K562 (cell line): ENCODE data around the gene FAM228A.

Source experiments
- CEBPB ChIP-seq: fragments of 450-650 bp; IDR thresholded peaks from 2 replicates; pipeline ENCODE4 v1.6.1; 2016; ENCODE audit warnings: missing genetic modification characterization, missing compliant biosample characterization
- CHD1 ChIP-seq: fragments of 200-600 bp; sonication (generic); IDR thresholded peaks from one replicate; pipeline ENCODE4 v1.6.1; 2012; ENCODE audit warnings: mild to moderate bottlenecking, moderate library complexity, low read length, inconsistent platforms
- CHD2 ChIP-seq: IDR thresholded peaks from 2 replicates; pipeline ENCODE4 v1.6.1; 2011; ENCODE audit warnings: low read depth, low read length
- CTCF ChIP-seq, 3 experiments: IDR thresholded peaks in 2 of 3; conservative IDR thresholded peaks in 1 of 3; 2 replicates each; pipeline ENCODE4 v1.5.1; 2011 to 2012; ENCODE audit warnings: low read length in 3 of 3, mild to moderate bottlenecking in 3 of 3, control low read depth in 2 of 3, improper control_type of control experiment in 1 of 3, inconsistent platforms in 1 of 3, low read depth in 1 of 3, mixed read lengths in 1 of 3, moderate library complexity in 1 of 3; ENCODE audit not compliant: insufficient read depth in 2 of 3
- HIVEP1 ChIP-seq: fragments of 250-450 bp; sonication (Bioruptor Pico); IDR thresholded peaks from 2 replicates; pipeline ENCODE4 v1.4.0; 2020; ENCODE audit warnings: mild to moderate bottlenecking
- JUND ChIP-seq, 2 experiments: IDR thresholded peaks; 2 replicates in 1 of 2; 3 replicates in 1 of 2; pipeline ENCODE4 v1.6.1; 2011; ENCODE audit warnings: borderline replicate concordance in 2 of 2, low read depth in 2 of 2, low read length in 2 of 2, improper control_type of control experiment in 1 of 2, missing biosample characterization in 1 of 2, missing genetic modification characterization in 1 of 2, missing genetic modification reagents in 1 of 2
- MYC ChIP-seq, 2 experiments: fragments of 250-450 bp in 1 of 2; sonication (Bioruptor Pico) in 1 of 2; IDR thresholded peaks; 2 replicates each; pipeline versions ENCODE4 v1.5.1 to v1.6.1; 2012 to 2021; ENCODE audit warnings: low read depth in 2 of 2, borderline replicate concordance in 1 of 2, improper control_type of control experiment in 1 of 2, low read length in 1 of 2, mild to moderate bottlenecking in 1 of 2, moderate library complexity in 1 of 2
- NCOA2 ChIP-seq, 2 experiments: fragments of 450-650 bp; IDR thresholded peaks; 2 replicates each; pipeline ENCODE4 v1.6.1; 2018; ENCODE audit warnings: mild to moderate bottlenecking in 2 of 2, moderate library complexity in 1 of 2; ENCODE audit not compliant: partially characterized antibody in 2 of 2
- PCBP2 ChIP-seq: fragments of 200-400 bp; formaldehyde crosslinking; IDR thresholded peaks from 2 replicates; pipeline ENCODE4 v1.6.1; 2018; ENCODE audit warnings: low read length, low read depth, mild to moderate bottlenecking, moderate library complexity; ENCODE audit not compliant: poor library complexity, severe bottlenecking
- PHB ChIP-seq: fragments of 250-450 bp; sonication (Bioruptor Pico); IDR thresholded peaks from 2 replicates; pipeline ENCODE4 v1.5.0; 2021
- POLR2AphosphoS5 ChIP-seq: IDR thresholded peaks from 2 replicates; pipeline ENCODE4 v1.6.1; 2011; ENCODE audit warnings: mild to moderate bottlenecking, low read depth, low read length, moderate library complexity; ENCODE audit not compliant: control insufficient read depth, insufficient read depth
- RNF2 ChIP-seq: sonication (generic); IDR thresholded peaks from 2 replicates; pipeline ENCODE4 v1.6.1; 2016
- SAFB2 ChIP-seq: fragments of 200-400 bp; formaldehyde crosslinking; IDR thresholded peaks from 2 replicates; pipeline ENCODE4 v1.6.1; 2018; ENCODE audit warnings: borderline replicate concordance, low read length, low read depth, moderate library complexity; ENCODE audit not compliant: severe bottlenecking
- TEAD4 ChIP-seq, 2 experiments: sonication (generic) in 1 of 2; formaldehyde crosslinking in 1 of 2; IDR thresholded peaks; 2 replicates each; pipeline versions ENCODE4 v1.6.1 to v1.8.0; 2012 to 2022; ENCODE audit warnings: borderline replicate concordance in 1 of 2, inconsistent platforms in 1 of 2, low read length in 1 of 2, mild to moderate bottlenecking in 1 of 2, missing genetic modification reagents in 1 of 2

- TF ChIP-seq CHD2 (no peak), CTCF (IDR thresholded peaks at IDR 0.05 in 2 of 3, conservative IDR thresholded peaks at IDR 0.05 in 1 of 3; ENCODE audit: insufficient read depth in 2 of 3, low read depth in 1 of 3, low read length in 3 of 3) (no peak), HIVEP1 (CRISPR knock-in tag) (no peak), JUND (IDR thresholded peaks at IDR 0.05; ENCODE audit: borderline replicate concordance, low read depth, low read length) (no peak), JUND (tag; IDR thresholded peaks at IDR 0.05; ENCODE audit: borderline replicate concordance, low read depth, low read length) (no peak), TEAD4 (IDR thresholded peaks at IDR 0.05; ENCODE audit: low read length) (no peak), TEAD4 (CRISPR knock-in tag; IDR thresholded peaks at IDR 0.05; ENCODE audit: borderline replicate concordance) (no peak), PHB (CRISPR knock-in tag) (no peak), POLR2AphosphoS5 (no peak), NCOA2 (IDR thresholded peaks at IDR 0.05; ENCODE audit: partially characterized antibody in 2 of 2) (no peak), CEBPB (tag) (no peak), MYC (IDR thresholded peaks at IDR 0.05; ENCODE audit: low read depth, low read length) (no peak), MYC (CRISPR knock-in tag; IDR thresholded peaks at IDR 0.05; ENCODE audit: borderline replicate concordance, low read depth) (no peak), SAFB2 (no peak), PCBP2 (no peak), CHD1 (no peak), RNF2 (no peak)
These were observed 12.4 kb upstream of the FAM228A start for GRCh38 chr2:24162494-24162893.
